ENCODE data around the gene PAFAH1B2.
"Not testable (repeated sequence)": the region's sequence is repeated elsewhere in the genome, so short reads cannot be mapped to it uniquely, and the experiment has no call there.

PAFAH1B2 gene

DNA sequence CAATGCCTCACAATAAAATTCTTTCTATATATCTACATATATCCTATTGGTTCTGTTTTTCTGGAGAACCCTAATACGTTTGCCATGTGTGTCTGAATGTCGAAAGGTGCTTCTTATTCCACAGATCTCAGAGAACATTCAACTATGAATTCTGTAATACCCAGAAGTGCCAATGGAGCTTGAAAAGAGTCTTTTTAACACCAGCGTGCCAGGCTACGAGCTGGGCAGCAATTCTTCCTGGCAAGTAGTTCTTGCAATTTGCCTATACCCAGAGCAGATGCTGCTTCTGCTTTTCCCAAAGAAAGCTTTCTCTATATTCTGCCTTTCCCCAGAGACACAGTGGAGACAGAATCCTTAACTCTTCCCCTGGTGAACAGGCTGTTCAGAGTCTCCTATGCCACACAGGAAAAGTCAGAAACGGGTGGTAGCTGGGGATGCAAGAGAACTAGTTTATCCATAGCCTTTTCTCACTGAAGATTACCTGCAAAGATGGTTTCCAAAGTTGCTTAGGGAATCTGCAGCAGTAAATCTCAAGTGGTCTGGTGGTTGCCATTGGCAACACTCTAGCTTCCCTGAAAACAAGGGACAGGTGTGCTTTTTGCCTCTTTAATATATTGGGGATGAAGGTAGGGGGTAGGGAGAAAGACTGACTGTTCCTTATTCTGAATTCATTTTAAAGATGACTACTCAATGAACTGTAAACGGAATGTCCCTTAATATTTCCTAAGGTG lies 16.8 kb upstream of the PAFAH1B2 start:
- DNase-seq (ENCODE audit: low read depth), result no peak
- TF ChIP-seq CTCF (IDR thresholded peaks at IDR 0.05; ENCODE audit: insufficient read depth, low read depth, low read length, missing control alignments), result no peak
- no peak overlapping the region for H3K4me3 ChIP-seq (ENCODE audit: low read length)

DNA sequence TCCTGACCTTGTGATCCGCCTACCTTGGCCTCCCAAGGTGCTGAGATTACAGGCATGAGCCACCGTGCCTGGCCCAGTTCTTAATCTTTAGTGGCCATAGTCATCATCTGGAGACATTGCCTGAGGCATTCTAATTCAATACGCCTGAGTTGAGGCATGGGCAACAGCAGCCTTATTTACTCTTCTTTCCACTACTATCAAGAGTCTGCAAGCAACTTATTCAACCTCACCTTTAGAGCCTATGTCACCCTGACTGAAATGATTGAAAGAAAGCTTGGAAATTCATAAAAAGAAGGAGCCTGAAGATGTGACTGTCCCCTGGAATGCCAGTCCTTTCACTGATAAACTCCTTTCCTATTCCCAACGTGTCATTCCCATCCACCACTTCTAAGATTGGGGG lies 15.8 kb upstream of the PAFAH1B2 start:
- H3K4me3 ChIP-seq (ENCODE audit: low read length), result no peak overlapping the region
- no peak for DNase-seq (ENCODE audit: low read depth)
- no peak for TF ChIP-seq CTCF (IDR thresholded peaks at IDR 0.05; ENCODE audit: insufficient read depth, low read depth, low read length, missing control alignments)

DNA sequence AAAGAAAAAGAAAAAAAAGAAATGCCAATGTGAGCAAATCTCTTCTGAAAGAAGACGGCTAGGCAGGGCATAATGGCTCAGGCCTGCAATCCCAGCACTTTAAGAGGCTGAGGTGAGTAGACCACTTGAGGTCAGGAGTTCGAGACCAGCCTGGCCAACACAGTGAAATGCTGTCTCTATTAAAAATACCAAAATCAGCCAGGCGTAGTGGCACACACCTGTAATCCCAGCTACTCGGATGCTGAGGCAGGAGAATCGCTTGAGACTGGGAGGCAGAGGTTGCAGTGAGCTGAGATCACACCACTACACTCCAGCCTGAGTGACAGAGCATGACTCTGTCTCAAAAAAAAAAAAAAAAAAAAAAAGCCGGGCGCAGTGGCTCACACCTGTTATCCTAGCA lies 13.7 kb upstream of the PAFAH1B2 start:
- H3K4me3 ChIP-seq (ENCODE audit: low read length); DNase-seq (ENCODE audit: low read depth): not testable (repeated sequence)

DNA sequence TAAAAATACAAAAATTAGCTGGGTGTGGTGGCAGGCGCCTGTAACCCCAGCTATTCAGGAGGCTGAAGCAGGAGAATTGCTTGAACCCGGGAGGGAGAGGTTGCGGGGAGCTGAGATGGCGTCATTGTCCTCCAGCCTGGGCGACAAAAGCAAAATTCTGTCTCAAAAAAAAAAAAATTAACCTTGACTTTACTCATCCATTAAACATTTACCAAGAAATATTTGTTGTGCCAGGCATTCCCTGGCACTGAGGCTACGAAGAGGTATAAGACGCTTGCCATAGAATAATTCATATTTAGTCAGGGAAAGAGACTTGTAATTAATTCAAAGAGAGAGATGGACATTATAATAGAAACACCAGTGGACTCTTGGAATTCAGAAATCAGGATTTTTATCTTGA lies 13.2 kb upstream of the PAFAH1B2 start:
- no peak for DNase-seq (ENCODE audit: low read depth)
- no peak overlapping the region for H3K4me3 ChIP-seq (ENCODE audit: low read length)
- TF ChIP-seq CTCF (IDR thresholded peaks at IDR 0.05; ENCODE audit: insufficient read depth, low read depth, low read length, missing control alignments), result no peak

DNA sequence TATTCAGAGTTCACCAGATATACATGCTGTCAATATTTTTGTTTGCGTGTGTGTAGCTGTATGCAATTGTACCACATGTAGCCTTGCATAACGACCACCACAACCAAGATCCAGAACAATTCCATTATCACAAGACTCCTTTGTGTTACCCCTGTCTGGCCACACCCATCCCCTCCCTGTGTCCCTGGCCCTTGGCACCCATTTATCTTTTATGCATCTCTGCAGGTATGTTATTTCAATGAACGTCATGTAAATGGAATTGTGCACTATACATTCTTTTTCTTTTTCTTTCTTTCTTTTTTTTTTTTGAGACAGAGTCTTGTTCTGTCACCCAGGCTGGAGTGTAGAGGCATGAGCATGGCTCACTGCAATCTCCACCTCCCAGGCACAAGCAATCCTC lies 9.7 kb upstream of the PAFAH1B2 start:
- H3K4me3 ChIP-seq (ENCODE audit: low read length), result no peak overlapping the region
- no peak for TF ChIP-seq CTCF (IDR thresholded peaks at IDR 0.05; ENCODE audit: insufficient read depth, low read depth, low read length, missing control alignments)
- DNase-seq (ENCODE audit: low read depth), result no peak

DNA sequence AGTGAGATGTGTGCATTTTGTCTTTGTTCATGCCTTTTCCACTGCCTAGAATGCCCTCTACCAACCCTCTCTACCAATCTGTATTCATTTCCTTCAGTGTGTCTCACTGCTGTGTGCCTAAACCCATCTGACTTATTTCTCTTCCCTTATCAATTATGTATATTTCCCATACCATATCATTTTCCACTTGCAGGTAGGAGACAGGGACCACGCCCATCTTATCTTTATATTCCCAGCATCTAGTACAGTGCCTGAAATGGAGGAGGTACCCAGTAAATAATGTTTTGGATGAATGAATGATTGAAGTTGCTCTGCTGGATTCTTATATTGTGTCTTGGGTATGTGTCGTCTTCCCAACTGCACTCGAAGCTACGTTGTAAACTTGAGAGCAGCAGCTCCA lies 9.1 kb upstream of the PAFAH1B2 start:
- not testable (repeated sequence) for DNase-seq (ENCODE audit: low read depth); H3K4me3 ChIP-seq (ENCODE audit: low read length)

GRCh38 chr11:117137223-117138086 lies 6.6 kb upstream of the PAFAH1B2 start:
- H3K4me3 ChIP-seq (ENCODE audit: low read length); DNase-seq (ENCODE audit: low read depth): not testable (repeated sequence)

DNA sequence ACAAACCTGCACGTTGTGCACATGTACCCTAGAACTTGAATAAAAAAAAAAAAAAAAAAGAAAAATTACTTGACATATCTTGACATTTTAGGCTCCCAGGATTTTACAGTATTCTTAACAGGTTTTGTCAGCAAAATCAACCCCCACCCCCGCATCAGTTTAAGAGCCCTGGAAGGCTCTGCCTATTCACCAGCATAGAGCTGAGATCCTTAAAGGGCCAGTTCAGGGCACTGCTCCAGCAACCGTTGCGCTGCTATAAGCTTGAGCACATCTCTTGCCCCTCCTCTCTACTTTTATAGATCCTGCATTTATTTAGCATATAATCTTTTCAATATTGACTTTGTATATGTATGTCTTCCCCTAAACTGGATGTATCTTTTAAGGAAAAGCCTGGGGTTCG lies 697 bp upstream of the PAFAH1B2 start:
- peak overlapping the region; percentile 94 for H3K4me3 ChIP-seq (ENCODE audit: low read length)
- TF ChIP-seq CTCF (IDR thresholded peaks at IDR 0.05; ENCODE audit: insufficient read depth, low read depth, low read length, missing control alignments), result no peak
- peak; percentile 63 for DNase-seq (ENCODE audit: low read depth)

All from epithelial cell of esophagus (primary cell).